Stimulated activated CD4-positive, alpha-beta T cell treated with anti-CD3 and anti-CD28 coated beads, Interleukin-1b, Interleukin-23, amount 100 ng/mL, for 4 hours (primary cell): ENCODE data around the gene MTMR12.
"Not testable (repeated sequence)": the region's sequence is repeated elsewhere in the genome, so short reads cannot be mapped to it uniquely, and the experiment has no call there.

ENCODE experiments used
- DNase-seq, 2 donors: peaks; one replicate each; pipeline ENCODE4 v3.0.0-alpha.2; 2020; ENCODE audit warnings: low read depth in 2 of 2

The MTMR12 gene

GRCh38 chr5:32325616-32326015 is 12.9 kb upstream of the MTMR12 start:
- DNase-seq = no peak

DNA sequence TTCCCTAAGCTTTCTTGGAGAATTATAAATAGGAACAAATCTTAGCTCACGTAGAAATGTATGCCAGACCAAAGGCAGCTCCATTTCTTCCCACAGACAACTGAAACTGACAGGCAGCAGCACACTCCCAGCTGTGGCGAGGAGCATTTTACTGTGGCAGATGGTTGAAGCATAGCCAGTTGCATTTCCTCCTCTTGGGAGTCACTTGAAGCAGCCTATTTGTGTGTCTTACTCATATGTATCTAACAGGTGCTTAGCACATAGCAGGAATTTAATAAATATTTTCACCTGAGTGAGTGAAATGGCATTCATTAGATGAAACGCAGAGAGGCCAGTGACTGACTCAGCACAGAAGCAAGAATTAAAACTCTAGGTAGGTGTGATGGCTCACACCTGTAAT is 12.3 kb upstream of the MTMR12 start:
- DNase-seq = no peak

DNA sequence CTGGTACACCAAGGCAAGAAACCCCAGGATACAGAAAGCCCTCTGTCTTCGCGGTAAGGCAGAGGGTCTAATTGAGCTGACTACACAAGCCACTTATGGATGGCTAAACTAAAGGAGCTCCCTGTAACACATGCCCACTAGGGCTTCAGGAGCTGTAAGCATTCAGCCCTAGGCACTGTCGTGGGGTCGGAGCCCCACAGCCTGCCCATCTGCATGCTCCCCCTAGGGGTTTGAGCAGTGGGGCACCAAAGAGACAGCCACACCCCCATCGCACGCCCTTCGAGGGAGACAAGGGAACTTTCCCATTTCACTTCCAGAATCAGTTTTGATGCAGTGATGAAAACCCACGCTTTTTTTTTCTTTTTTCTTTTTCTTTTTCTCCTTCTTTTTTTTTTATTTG is 11.0 kb upstream of the MTMR12 start:
- no peak for DNase-seq

- no peak for DNase-seq
Measured at GRCh38 chr5:32322882-32323281, 10.1 kb upstream of the MTMR12 start.

DNA sequence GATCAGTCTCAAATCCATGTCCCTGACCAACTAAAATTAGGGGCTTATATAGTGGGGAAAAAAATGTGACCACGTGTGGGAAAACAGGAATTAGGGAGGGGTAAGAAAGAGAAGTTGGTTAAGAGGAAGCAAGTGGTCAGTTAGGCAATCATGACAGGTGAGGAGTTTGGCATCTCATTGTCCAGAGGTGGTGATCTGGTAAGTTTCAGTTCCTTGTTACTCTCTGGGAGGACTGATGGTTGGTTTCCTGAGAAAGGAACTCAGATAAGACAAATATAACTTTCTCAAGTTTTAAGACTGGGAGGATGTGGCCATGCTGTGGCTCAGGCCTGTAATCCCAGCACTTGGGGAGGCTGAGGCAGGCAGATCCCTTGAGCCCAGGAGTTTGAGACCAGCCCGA is 9.0 kb upstream of the MTMR12 start:
- DNase-seq = not testable (repeated sequence)

DNA sequence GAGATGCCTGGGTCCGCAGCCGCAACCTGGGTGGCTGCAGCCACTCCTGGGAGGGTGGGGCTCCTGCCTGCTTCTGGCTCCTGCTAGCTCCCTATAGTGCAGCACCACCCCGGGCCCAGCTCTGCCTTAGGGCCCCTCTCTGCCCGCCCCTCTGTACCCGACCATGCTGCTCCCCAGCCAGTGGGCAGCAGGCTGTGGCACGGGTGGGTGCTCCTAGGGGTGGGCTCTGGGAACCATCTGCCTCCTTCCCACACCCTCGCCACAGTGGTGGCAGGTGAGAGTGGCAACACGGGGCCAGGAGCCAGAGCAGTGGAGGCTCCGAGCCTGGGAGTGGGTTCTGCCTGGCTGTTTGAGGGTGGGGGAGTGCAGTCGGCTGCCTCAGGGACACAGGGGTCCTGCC is 7.8 kb upstream of the MTMR12 start:
- no peak for DNase-seq

- DNase-seq = no peak
Measured at GRCh38 chr5:32319926-32320543, 7.3 kb upstream of the MTMR12 start.

GRCh38 chr5:32319392-32319791 is 6.7 kb upstream of the MTMR12 start:
- no peak for DNase-seq

DNA sequence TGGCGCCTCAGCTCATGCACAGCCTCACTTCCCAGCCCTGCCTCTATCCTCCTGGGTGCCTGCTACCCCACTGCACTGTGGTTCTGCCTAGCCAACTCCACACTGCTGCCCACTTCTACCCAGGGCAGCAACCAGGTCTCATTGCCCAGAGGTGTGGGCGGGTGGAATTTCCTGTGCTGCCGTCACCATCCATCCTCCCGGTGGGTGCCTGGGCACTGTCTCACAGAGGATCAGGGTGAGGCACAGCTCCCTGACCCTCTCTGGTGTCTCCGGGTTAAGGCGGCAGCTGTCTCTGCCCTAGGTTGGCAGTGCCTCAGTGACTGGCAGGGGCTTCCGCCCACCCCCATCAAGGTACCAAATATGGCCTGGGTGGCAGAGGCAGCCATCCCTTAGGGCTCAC is 4.3 kb upstream of the MTMR12 start:
- DNase-seq = no peak

DNA sequence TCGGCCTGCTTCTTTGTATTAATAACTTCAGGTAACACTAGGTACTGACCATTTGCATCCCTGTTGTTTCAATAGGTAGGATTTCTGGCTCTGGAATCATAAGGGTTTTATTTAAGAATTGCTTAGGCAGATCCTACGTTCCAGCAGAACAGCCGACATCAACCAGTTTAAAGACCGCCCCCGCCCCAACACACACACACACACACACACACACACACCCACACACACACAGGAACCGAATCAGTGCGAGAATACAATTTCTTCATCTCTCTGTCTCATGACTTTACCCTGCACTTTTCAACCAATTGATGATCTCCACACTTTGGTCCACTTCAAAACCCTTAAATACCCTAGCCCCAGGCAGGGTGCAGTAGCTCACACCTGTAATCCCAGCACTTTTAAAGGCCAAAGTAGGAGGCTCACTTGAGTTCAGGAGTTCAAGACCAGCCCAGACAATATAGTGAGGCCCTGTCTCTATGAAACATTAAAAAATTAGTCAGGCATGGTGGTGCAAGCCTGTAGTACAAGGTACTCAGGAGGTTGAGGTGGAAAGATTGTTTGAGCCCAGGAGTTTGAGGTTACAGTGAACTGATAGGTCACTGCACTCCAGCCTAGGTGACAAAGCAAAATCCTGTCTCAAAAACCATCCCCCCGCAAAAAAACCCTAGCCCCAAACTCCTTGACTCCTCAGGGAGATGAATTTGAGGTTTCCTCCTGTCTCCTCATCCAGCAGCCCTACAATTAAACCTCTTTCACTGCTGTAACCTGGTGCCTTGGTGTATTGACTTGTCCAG is 2.7 kb upstream of the MTMR12 start:
- no peak for DNase-seq

DNA sequence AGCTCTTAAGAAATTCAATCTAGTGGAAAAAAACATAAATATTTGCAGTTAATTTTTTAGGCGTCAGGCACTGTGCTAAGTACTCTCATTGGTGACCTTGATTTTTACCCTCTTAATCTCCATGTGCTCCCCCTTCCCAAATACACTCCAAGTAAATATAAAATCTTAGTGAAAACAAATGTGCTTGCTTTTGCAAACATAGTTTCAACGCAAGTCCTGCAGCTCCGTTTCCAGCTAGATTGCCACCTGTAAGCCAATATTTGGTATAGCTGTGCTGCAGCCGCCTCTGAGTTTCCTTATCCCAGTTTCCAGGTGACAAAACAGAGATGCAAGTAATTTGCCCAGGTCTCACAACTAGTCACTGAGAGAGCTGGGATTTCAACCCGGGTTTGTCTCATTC is 1.9 kb upstream of the MTMR12 start:
- no peak for DNase-seq

GRCh38 chr5:32314152-32314488 is 1.4 kb upstream of the MTMR12 start:
- DNase-seq = not testable (repeated sequence)

GRCh38 chr5:32312197-32312594 is 543 bp downstream of the MTMR12 start:
- DNase-seq = peak; percentile 18 to 37

GRCh38 chr5:32311404-32312196 is 1.1 kb downstream of the MTMR12 start:
- DNase-seq = no peak

GRCh38 chr5:32309761-32310160 is 3.0 kb downstream of the MTMR12 start:
- DNase-seq = no peak

DNA sequence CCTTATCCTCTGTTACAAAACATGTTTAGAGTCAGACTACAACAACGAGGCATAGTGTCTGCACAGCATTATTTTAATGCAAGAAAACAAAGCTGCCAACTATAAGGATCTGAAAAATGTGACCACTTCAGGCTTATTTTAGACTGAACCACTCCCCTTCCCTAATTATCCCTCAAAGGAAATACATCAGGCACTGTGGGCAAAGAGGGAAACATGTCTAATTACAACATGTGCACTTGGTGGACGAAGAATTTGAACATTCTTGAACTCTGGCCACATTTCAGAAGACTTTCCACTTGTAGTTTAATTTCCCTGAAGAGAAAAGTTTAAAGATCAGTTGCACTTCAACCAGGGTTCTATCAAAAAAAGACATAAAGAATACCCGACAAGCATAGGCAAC is 3.8 kb downstream of the MTMR12 start:
- no peak for DNase-seq

DNA sequence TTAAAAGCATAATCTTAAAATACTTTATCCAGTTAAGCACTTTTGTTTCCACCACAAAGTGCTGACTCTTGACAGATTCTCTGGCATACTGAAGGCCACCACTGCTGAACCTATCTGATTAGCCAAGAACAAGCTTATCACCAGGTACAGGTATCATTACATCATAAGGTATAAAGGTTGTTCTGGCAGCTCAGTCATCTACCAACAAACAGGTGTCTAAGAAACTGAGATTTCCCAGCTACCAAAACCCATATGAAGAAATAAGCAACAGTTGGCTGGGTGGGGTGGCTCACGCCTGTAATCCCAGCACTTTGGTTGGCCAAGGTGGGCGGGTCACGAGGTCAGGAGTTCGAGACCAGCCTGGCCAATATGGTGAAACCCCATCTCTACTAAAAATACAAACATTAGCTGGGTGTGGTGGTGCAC is 5.0 kb downstream of the MTMR12 start:
- DNase-seq = no peak

GRCh38 chr5:32304622-32305021 is 8.1 kb downstream of the MTMR12 start:
- no peak for DNase-seq

DNA sequence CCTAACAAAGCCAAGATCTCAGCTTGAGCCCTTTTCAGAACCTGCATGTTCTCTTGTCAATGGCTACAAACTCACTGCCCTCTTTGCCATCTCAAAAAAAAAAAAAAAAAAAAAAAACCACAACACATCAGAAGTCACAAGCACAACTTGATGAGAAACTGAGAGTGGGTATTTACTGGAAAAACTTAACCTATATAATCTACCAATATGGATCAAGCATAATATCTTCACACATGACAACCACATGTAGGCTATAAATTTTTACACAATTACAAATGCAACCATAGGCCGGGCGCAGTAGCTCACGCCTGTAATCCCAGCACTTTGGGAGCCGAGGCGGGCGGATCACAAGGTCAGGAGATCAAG is 9.0 kb downstream of the MTMR12 start:
- DNase-seq = no peak

GRCh38 chr5:32302835-32303754 is 9.6 kb downstream of the MTMR12 start:
- no peak for DNase-seq

- no peak for DNase-seq
Measured at GRCh38 chr5:32301891-32302290, 10.8 kb downstream of the MTMR12 start.
